GM19452 (cell line): ENCODE measurements around the gene ALDH1A3.

ENCODE experiments used
- ATAC-seq: cut with Tn5 transposase; IDR thresholded peaks from one replicate; pipeline ENCODE4 v1.9.1; 2021; ENCODE audit not compliant: unreplicated experiment

The ALDH1A3 gene

DNA sequence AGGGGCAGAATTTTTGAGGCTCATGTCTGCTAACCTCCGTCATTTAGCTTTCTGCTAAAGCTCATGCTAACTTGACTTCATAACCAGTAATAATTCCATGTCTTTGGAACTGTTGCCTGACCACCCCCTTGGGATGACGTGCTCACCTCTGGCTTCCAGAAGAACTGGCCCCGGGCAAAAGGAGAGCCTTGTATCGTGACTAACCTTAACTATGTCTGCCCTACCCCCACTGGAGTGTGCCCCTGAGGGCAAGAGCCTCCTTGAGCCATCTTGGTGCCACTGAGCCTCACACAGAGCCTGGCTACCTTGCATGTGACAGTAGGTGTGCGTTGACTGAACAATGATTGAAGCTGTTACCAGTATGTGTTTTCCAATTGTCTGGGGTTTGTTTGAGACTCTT is 44.3 kb downstream of the ALDH1A3 start:
- no peak for ATAC-seq

DNA sequence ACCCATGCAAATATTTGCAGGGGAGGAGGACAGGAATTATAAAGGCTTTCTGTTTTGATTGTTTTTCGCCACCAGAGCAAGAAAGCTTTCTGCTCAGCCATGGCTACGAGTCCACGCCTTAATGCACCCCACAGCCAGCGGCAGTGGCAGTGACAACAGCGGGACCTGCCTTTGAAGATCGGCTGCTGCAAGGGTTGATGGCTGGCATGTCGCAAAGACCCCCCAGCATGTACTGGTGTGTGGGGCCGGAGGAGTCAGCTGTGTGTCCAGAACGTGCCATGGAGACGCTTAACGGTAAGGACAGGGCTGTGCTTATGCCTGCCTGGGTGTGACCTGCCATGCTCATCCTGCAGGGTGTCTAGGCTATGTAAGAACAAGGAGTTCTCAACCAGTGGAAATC is 44.8 kb downstream of the ALDH1A3 start:
- no peak for ATAC-seq

DNA sequence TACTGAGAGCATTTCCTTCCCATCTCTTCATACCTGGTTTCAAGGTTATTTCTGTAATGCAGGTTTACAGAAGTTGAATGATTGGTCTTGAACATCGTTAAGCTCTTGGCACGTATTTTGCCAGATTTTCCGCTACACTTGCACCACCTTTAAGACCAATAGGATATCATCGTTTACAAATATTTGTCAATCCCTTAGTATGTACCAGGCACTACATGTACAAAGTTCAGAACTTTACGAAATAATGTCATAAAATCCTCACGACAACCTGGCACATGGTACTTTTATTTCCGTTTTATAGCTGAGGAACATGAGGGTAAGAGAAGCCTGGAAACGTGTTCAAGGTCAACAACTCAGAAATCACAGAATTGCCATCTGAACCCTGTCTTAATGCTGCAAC is 45.8 kb downstream of the ALDH1A3 start:
- no peak for ATAC-seq

DNA sequence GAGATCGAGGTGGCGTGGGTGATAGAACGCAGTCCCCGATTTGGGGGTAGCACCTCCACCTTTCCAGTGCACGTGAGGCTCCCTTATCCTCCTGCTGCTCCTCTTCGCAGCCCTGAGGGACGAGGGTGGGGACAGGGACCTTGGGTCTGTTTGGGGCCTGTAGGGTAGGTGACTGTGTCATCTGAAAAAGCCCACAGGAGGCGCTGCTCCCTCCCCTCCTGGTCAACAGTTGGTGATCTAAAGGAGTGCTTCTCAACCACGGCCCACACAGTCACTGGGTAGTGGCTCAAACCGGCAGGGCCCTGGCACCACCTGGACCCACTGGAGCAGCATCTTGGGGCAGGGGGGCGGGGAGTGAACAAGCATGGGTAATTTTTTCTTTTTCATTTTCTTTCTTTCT is 46.6 kb downstream of the ALDH1A3 start:
- no peak for ATAC-seq

DNA sequence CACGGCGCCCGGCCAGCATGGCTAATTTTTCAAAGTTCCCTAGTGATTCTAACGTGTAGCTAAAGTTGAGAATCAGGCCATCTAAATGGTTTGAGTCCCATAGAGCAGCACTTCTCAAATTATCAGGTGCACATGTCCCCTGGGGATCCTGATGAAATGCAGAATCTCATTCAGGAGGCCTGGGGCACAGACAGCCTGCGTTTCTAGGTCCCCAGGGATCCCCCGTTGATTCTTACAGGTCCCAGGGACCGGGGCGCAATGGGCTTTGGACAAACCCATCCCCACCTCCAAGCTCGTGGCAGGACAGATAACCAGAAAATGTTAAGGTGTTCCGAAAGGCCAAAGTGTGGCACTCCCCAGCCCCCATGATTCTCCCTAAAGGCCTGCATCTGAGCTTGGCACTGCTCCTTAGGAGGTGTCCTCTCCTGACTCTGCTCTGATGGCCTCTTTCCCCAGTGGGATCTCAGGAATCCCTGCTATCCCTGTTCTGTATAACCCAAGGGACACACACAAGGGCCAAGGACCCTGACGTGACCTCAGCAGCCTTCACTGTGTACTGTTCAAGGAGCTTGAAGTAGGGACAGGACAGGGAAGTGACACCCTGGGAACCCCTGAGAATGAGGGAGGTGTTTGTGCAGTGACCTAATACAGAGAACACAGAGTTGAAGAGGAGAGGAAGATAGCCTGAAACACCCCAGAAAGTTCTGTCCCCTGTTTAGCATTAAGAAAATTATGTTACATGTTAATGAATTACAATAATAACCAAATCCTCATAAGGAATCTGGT is 47.5 kb downstream of the ALDH1A3 start:
- peak; percentile 42 for ATAC-seq

DNA sequence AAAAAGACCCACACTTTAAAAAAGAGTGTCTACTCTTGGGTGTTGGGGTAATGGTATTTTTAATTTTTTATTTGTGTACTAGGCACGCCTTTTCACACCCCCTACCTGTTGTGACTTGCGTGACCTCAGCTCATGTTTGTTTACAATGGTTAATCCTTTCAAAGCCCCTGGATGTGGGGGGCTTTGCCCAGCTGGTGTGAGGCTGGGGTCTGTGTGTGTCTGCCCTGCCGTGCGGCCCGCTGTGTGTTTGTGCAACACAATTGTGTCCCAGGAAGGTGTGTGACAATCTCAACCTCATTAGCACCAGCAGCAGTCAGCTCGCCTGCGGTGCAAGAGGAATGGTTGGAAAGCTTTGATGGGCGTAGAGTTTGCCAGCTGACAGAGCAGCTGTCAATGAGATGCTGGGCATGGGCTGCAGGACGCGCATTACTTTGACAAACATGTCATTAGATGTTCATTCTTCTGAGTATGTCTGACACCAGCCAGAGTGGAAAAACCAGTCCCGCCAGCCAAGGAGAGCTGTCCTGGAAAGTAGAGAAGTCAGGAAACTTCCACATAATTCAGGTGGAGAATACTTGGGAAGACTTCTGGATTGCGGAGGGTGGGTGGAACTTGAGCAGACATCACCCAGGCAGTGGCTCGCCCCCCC is 49.1 kb downstream of the ALDH1A3 start:
- no peak for ATAC-seq

DNA sequence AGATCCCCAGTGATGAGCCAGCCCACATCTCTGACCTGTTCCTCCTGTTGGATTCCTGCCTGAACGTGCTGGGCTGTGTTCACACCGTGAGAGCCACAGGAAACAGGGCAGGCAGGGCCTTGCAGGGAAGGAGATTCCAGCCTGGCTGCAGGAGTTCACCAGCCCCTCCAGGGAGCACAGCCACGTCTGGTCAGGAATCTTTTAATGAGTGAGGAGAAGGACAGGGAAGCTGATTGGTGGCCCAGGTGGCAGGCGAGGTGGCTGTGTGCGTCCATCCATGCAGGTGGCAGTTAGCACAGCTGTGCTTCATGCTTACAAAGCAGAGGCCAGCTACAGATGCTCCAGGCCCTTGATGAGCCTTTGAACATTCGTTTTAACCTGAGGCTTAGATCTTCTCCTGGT is 50.0 kb downstream of the ALDH1A3 start:
- no peak for ATAC-seq

DNA sequence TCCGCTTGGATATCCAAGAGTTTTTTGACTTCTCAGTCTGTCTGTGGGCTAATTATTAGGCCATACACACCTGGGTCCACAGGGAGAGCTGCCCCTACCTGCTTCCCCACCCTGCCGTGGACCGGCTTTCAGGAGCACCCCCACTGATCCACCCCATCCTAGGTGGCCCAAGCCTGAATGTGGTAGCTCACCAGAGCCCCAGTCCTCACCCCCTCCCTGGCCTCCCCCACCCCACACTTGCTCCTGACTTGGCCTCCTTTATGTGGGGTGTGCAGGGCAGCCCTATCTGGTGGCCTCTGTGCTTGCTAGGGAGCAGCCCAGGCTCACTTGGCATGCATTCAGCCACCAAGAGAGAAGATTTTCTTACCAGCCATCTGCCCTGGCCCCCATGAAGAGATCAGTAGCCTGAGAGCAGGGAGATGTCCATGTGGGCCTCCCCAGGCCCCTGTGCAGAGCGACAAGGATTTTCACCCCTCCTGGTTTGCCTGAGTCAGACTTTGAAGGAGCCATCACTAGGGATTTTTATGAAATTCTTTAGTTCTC is 50.7 kb downstream of the ALDH1A3 start:
- ATAC-seq = no peak

DNA sequence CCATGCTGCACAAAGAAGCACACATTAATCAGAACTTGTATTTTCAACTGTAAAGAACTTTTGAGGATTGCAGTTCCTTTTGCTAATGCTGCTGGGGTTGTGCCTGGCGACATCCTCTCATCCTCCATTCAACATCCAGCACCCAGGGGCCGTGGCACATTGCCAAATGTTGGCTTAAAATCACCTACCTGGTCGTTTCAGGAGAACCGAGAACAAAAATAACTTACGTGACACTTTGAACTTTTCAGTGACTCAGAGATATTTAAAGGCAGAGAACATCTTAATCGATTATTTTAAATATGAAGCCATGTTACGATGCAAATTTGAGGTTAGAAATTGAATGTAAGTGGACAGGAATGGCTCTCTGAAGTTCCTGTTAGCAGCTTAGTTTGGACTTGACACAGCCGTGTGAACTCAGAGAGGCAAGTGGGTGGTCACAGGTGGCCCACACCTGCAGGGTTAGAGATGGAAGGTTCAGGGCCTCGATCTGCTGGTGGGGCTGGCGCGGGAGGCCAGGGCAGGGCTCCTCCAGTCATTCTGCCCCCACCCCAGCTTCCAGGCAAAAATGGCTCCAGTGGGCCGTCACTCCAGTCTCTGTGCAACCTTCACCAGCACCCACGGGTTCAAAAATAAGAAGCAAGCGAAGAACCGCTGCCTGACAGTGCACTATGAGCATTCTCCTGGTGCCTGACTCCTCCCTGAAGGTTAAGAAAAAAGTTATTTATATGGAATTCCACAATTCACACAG is 51.7 kb downstream of the ALDH1A3 start:
- peak; percentile 35 for ATAC-seq

DNA sequence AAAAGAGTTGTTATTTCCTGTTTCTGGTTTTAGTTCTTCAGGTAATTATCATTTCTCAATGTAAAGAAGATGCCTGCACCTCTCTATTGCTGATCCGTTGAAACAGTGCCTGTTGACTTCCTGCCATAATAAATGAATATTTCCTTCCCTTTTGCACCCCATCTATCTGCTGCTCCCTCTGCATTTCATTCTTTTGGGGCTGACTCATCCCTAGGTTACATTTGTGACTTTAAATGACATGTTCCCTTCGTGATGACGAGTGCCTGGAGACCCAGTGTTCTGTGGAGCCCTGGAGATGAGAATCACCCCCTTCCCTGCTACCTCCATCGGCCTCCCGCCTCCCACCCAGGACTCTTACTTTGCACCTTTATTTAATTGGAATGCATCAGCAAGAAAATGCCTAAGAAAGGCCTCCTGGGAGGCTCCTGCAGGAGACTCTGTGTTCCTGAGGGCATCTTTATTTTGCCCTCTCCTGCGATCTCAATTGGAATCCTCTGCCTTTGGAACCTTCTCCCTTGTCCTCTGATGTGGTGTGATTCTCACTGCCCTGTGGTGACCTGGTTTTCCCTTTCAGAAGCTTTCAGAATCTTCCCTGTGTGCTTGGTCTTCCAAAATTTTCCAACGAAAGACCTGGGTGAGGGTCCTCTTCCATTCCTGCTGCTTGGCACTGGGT is 53.2 kb downstream of the ALDH1A3 start:
- ATAC-seq = no peak

DNA sequence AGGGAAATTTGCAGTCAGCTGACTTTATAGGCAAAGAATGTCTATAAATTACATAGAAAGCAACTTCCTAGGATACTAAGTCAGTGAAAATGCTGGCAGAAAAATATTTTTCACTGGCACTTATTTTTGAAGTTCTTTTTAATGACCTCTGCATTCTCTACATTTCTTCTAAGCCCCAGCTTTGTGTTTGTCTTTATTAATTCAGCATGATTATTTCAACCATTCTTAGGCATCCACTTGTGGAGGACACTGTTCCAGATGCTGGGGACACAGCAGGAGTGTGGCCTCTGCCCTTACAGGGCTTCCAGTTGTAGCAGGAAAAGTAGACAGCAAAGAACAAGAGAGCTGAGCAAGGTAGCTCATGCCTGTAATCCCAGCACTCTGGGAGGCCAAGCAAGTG is 54.5 kb downstream of the ALDH1A3 start:
- no peak for ATAC-seq

DNA sequence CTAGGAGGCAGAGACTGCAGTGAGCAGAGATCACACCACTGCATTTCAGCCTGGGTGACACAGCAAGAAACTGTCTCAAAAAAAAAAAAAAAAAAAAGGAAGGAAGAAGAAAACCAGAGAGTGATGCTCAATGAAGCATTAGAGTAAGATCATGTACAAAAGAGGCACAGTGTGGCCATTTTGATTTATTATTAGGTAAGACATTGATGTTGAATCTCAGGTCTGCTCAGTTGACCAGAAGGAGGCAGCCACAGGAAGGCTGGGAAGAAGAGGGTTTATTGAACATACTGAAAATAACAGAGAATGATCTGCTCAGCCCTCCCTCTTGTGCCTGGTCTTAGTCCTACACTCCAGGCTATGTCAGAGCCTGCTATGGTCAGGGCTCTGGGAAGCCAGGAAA is 55.1 kb downstream of the ALDH1A3 start:
- no peak for ATAC-seq

DNA sequence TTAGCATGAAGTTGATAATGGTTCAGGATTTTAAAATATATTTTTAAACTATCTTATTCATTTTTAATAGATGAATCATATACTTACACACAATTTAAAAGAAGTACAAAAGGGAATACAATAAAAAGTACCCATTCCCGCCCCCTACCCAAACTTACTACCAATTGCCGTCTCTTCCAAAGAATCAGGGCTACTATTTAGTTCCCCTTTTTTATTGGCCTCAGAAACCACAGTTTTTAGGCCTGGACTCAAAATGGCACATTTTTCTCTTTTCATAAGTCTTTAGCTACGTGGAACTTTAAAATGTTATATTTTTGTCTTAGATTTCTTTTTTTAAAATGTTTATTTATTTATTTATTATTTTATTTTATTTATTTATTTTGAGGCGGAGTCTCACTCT is 57.5 kb downstream of the ALDH1A3 start:
- ATAC-seq = no peak

DNA sequence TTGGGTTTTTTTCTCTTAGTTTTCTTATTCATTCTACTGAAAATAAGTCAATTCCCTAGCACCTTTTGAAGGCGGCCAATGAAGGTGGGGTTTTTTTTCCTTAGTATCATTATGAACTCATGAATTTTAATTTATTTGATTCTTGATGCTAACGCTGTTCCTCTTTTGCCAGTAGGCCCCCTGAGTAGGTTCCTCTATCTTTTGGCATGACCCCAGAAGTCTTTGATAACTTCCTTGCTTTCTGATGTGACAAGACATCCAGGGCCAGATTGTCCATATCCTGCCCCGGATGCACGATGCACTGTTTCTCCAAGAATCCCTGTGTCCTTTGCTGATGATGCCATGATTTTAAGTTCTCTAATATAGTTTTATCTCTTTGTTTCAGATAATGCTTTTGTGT is 60.2 kb downstream of the ALDH1A3 start:
- ATAC-seq = no peak

DNA sequence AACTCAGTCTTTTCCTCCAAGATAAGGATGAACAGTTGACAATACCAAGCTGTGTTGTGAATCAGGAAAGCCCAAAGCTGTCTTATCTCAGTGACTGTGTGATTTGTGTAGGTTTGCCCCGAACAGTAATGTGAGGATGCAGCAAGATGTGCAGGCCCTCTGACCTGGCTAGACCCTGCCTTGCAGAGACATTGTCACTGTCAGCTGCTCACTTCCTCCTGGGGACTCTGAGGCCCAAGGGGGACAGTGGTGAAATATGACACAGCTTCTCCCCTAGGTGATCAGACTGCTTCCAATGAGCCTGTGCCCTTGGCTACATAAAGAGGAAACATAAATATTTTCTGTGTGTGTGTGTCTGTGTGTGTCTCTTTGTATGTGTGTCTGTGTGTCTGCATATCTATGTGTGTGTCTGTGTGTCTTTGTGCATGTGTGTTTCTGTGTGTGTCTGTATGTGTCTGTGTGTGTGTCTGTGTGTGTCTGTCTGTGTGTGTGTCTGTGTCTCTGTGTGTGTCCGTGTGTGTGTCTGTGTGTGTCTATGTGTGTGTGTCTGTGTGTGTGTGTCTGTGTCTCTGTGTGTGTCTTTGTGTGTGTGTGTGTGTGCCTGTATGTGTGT is 61.2 kb downstream of the ALDH1A3 start:
- ATAC-seq = peak; percentile 75

DNA sequence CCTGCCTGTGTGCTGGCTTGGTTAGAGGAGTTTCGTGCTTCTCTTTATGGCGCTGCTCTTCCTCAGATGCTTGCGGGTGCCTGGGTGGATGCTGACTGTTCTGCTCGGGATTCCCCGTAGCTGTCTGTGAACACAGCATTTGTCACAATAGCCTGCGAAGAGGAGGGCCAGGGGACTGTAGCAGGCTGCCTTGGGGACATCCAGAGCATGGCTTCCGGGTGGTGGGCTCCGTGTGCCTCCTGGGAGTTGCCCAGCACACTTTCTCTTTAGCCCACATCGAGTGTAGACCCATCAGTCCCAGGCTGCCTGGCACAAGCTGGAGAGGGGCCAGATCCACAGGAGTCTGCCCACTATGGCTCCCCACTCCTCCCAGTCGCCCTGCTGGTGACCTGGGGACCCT is 61.9 kb downstream of the ALDH1A3 start:
- no peak for ATAC-seq

DNA sequence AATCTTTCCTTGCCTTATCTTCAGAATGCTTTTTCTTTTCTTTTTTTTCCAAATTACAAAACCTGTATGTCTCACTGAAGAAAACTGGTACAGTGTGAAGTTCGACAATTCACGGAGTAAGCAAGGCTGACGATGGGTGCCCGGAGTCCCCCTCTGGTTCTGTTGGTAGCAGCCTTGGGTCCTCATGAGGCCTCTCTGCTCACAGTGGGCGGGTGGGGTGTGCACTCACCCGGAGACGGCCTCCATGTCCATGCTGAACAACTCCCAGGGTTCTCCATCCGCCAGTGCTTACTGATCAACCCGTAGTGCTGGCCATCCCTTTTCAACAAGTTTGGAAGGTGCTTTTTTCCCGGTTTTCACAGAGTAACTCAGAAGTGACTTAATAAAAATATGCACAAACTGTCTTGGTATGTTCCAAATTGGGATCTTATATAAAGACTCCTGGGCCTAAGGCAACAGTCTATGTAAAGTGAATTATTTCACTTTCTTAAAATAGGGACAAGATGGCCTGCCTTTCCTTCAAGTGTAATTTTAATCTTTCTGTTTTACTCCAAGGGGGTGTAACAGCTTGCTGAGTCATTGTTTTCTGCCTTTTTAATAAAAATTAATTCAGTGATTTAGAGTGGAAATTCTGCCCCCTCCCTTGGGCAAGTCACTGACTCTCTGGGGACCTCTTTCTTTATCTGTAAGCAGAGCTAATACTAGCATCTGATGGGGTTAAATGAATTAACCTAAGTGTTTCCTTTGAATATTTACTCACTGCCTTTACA is 63.2 kb downstream of the ALDH1A3 start:
- no peak for ATAC-seq

DNA sequence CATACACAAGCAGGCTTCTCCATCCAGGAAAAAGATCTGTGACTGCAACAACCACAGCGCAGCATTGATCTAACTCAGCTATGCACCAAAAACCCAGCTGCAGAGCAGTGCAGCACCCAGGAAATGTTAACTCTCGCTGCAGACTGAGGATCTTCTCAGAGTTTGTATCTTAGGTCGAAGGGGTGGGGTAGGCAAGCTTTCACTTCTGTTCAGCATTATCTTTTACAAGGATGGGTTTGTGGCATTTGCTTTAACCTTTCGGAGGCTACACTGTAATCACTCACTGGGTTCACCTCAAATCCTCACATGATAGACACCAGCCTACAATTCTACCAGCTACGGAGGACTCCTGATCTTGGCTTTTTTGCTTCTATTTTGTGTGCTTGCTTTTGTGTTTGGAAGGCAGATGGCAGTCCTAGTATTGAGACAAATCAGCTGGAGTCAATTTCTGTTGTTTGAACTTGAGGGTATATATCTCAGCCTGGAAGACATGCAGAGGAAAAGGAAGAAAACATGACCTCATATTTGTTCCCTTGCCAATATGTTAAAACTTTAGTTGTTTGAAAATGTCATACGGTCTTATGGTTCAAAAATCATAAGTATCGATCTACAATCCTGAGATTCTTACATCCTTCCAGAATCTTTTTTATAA is 64.7 kb downstream of the ALDH1A3 start:
- ATAC-seq = peak; percentile 52

DNA sequence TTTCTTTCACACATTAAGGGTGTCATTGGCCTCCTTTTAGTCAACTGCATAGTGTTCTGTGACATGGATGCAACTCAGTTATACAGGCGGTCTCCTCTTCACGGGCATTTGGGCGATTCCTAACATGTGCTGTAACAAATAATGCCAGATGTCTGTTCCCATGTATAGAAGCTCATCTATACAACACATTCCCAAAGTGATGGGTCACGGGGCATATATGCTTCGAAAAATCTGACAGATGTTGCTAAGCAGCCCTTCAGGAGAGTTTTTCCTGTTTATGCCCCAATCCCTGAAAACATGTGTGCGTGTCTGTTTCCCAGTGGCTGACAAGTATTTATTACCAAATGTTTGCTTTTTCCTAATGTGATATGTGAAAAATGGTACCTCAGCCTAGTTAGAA is 65.4 kb downstream of the ALDH1A3 start:
- no peak for ATAC-seq
